ENCODE data around the gene UBE2R2.
A peak's percentile ranks its signal among the peaks of the same experiment; 100 is the strongest.

UBE2R2 gene

DNA sequence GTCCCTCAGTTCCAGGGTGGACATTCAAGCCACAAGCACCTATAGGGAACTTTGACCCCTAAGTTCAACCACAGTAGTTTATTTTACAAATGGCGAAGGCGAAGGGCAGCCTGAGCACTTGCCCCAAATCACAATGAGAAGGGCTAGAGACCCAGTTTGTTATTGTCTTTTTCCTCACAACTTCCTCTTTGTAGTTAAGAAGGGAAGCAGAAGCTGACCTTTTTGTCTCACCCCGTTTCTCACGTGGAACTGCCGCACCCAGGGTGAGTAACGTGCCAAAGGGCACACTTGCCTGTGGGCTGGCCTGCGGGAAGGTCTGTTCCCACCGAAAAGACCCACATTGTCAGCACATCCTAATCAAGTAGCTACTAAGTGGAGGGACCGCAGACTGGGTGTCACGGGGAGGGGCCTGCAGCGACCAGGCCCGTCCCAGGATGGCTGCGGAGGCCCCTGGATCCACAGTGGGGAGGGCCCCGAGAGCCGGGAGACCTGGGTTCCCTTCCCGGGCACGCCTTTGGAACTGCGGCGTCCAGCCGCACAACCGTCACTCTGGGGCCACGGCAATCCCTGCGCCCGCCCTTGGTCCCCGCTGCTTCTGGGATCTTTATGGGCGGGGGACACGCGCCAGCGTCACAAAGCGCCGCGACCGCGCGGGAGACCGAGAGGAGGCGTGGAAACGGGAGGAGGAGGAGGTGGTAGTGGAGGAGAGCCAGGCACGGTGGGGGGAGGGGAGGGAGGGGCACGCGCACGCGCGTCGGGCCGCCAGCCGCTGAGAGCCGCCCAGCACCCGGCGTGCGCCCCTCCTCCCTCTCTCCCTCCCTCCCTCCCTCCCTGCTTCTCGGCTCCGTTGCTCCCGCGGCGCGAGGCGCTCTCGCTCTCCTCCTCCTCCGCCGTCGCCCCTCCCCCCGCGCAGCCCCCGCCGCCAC, at the start of gene UBE2R2 (continued):
- TF ChIP-seq, protein P1, sequence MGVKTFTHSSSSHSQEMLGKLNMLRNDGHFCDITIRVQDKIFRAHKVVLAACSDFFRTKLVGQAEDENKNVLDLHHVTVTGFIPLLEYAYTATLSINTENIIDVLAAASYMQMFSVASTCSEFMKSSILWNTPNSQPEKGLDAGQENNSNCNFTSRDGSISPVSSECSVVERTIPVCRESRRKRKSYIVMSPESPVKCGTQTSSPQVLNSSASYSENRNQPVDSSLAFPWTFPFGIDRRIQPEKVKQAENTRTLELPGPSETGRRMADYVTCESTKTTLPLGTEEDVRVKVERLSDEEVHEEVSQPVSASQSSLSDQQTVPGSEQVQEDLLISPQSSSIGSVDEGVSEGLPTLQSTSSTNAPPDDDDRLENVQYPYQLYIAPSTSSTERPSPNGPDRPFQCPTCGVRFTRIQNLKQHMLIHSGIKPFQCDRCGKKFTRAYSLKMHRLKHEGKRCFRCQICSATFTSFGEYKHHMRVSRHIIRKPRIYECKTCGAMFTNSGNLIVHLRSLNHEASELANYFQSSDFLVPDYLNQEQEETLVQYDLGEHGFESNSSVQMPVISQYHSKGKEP (tag by site-specific recombination; IDR thresholded peaks at IDR 0.05): no peak
- TF ChIP-seq ZNF549 (tag by site-specific recombination; IDR thresholded peaks at IDR 0.05): no peak
- TF ChIP-seq, protein P2, sequence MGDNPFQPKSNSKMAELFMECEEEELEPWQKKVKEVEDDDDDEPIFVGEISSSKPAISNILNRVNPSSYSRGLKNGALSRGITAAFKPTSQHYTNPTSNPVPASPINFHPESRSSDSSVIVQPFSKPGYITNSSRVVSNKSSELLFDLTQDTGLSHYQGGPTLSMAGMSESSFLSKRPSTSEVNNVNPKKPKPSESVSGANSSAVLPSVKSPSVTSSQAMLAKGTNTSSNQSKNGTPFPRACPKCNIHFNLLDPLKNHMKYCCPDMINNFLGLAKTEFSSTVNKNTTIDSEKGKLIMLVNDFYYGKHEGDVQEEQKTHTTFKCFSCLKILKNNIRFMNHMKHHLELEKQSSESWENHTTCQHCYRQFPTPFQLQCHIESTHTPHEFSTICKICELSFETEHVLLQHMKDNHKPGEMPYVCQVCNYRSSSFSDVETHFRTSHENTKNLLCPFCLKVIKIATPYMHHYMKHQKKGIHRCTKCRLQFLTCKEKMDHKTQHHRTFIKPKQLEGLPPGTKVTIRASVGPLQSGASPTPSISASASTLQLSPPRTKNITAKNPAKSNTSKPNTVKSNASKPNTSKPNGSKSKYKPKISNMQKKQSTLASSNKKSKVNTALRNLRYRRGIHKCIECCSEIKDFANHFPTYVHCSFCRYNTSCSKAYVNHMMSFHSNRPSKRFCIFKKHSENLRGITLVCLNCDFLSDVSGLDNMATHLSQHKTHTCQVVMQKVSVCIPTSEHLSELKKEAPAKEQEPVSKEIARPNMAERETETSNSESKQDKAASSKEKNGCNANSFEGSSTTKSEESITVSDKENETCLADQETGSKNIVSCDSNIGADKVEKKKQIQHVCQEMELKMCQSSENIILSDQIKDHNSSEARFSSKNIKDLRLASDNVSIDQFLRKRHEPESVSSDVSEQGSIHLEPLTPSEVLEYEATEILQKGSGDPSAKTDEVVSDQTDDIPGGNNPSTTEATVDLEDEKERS (tag by site-specific recombination; IDR thresholded peaks at IDR 0.05): no peak
- TF ChIP-seq FEZF1 (tag by site-specific recombination; IDR thresholded peaks at IDR 0.05): peak; percentile 29
- TF ChIP-seq, protein P3, sequence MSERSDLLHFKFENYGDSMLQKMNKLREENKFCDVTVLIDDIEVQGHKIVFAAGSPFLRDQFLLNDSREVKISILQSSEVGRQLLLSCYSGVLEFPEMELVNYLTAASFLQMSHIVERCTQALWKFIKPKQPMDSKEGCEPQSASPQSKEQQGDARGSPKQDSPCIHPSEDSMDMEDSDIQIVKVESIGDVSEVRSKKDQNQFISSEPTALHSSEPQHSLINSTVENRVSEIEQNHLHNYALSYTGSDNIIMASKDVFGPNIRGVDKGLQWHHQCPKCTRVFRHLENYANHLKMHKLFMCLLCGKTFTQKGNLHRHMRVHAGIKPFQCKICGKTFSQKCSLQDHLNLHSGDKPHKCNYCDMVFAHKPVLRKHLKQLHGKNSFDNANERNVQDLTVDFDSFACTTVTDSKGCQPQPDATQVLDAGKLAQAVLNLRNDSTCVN (tag by site-specific recombination; optimal IDR thresholded peaks at IDR 0.05): peak; percentile 92
- 0 out of 2 replicates have a peak, but pooled peaks have one; percentile 23 for TF ChIP-seq HOXC10 (CRISPR knock-in tag; IDR thresholded peaks at IDR 0.05)
- TF ChIP-seq, protein P4, sequence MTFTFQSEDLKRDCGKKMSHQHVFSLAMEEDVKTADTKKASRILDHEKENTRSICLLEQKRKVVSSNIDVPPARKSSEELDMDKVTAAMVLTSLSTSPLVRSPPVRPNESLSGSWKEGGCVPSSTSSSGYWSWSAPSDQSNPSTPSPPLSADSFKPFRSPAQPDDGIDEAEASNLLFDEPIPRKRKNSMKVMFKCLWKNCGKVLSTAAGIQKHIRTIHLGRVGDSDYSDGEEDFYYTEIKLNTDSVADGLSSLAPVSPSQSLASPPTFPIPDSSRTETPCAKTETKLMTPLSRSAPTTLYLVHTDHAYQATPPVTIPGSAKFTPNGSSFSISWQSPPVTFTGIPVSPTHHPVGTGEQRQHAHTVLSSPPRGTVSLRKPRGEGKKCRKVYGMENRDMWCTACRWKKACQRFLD (tag by site-specific recombination; IDR thresholded peaks at IDR 0.05): no peak
- TF ChIP-seq, protein P5, sequence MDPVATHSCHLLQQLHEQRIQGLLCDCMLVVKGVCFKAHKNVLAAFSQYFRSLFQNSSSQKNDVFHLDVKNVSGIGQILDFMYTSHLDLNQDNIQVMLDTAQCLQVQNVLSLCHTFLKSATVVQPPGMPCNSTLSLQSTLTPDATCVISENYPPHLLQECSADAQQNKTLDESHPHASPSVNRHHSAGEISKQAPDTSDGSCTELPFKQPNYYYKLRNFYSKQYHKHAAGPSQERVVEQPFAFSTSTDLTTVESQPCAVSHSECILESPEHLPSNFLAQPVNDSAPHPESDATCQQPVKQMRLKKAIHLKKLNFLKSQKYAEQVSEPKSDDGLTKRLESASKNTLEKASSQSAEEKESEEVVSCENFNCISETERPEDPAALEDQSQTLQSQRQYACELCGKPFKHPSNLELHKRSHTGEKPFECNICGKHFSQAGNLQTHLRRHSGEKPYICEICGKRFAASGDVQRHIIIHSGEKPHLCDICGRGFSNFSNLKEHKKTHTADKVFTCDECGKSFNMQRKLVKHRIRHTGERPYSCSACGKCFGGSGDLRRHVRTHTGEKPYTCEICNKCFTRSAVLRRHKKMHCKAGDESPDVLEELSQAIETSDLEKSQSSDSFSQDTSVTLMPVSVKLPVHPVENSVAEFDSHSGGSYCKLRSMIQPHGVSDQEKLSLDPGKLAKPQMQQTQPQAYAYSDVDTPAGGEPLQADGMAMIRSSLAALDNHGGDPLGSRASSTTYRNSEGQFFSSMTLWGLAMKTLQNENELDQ (tag by site-specific recombination; IDR thresholded peaks at IDR 0.05; ENCODE audit: low read depth): no peak
- no peak for TF ChIP-seq ZNF416 (tag by site-specific recombination; IDR thresholded peaks at IDR 0.05)
- TF ChIP-seq, protein P6, sequence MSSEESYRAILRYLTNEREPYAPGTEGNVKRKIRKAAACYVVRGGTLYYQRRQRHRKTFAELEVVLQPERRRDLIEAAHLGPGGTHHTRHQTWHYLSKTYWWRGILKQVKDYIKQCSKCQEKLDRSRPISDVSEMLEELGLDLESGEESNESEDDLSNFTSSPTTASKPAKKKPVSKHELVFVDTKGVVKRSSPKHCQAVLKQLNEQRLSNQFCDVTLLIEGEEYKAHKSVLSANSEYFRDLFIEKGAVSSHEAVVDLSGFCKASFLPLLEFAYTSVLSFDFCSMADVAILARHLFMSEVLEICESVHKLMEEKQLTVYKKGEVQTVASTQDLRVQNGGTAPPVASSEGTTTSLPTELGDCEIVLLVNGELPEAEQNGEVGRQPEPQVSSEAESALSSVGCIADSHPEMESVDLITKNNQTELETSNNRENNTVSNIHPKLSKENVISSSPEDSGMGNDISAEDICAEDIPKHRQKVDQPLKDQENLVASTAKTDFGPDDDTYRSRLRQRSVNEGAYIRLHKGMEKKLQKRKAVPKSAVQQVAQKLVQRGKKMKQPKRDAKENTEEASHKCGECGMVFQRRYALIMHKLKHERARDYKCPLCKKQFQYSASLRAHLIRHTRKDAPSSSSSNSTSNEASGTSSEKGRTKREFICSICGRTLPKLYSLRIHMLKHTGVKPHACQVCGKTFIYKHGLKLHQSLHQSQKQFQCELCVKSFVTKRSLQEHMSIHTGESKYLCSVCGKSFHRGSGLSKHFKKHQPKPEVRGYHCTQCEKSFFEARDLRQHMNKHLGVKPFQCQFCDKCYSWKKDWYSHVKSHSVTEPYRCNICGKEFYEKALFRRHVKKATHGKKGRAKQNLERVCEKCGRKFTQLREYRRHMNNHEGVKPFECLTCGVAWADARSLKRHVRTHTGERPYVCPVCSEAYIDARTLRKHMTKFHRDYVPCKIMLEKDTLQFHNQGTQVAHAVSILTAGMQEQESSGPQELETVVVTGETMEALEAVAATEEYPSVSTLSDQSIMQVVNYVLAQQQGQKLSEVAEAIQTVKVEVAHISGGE (tag by site-specific recombination; conservative IDR thresholded peaks at IDR 0.05; ENCODE audit: low read depth): 0 out of 2 replicates have a peak, but pooled peaks have one; percentile 19
- no peak for TF ChIP-seq YY1 (tag by site-specific recombination; IDR thresholded peaks at IDR 0.05)
- peak; percentile 25; the same call in 1 of the 2 replicates for TF ChIP-seq ZNF561 (tag by site-specific recombination; IDR thresholded peaks at IDR 0.05; ENCODE audit: borderline replicate concordance)
- no peak for TF ChIP-seq ZNF530 (tag by site-specific recombination; IDR thresholded peaks at IDR 0.05; ENCODE audit: low read depth)
- peak; percentile 72; the same call in 1 of the 2 replicates for TF ChIP-seq KLF8 (tag by site-specific recombination; IDR thresholded peaks at IDR 0.05)
- no peak for TF ChIP-seq RBAK (tag by site-specific recombination; IDR thresholded peaks at IDR 0.05)
- 0 out of 2 replicates have a peak, but pooled peaks have one; percentile 33 for TF ChIP-seq ZNF610 (tag by site-specific recombination; IDR thresholded peaks at IDR 0.05; ENCODE audit: borderline replicate concordance)
- no peak for TF ChIP-seq ZSCAN30 (tag by site-specific recombination; IDR thresholded peaks at IDR 0.05)
- no peak for TF ChIP-seq MZF1 (tag by site-specific recombination; IDR thresholded peaks at IDR 0.05; ENCODE audit: borderline replicate concordance)
- no peak for TF ChIP-seq ZNF544 (tag by site-specific recombination; IDR thresholded peaks at IDR 0.05)
- no peak for TF ChIP-seq YY2 (tag by site-specific recombination; IDR thresholded peaks at IDR 0.05)
- TF ChIP-seq, protein P7, sequence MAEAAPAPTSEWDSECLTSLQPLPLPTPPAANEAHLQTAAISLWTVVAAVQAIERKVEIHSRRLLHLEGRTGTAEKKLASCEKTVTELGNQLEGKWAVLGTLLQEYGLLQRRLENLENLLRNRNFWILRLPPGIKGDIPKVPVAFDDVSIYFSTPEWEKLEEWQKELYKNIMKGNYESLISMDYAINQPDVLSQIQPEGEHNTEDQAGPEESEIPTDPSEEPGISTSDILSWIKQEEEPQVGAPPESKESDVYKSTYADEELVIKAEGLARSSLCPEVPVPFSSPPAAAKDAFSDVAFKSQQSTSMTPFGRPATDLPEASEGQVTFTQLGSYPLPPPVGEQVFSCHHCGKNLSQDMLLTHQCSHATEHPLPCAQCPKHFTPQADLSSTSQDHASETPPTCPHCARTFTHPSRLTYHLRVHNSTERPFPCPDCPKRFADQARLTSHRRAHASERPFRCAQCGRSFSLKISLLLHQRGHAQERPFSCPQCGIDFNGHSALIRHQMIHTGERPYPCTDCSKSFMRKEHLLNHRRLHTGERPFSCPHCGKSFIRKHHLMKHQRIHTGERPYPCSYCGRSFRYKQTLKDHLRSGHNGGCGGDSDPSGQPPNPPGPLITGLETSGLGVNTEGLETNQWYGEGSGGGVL (tag by site-specific recombination; IDR thresholded peaks at IDR 0.05): no peak; the same call in 1 of the 2 replicates
